Measurements from ENCODE around the gene KCNH1. TPM values are rescaled to one million over a fixed set of nuclear protein-coding genes. Genes with fewer than 3 reads are reported as not detected.
"Not testable (repeated sequence)": the region's sequence is repeated elsewhere in the genome, so short reads cannot be mapped to it uniquely, and the experiment has no call there.

Gene KCNH1
- total RNA-seq, 2 experiments from 2014 or later, result not detected

- no peak overlapping the region for H3K27ac Mint-ChIP-seq
- DNase-seq, result no peak
- H3K9me3 Mint-ChIP-seq (ENCODE audit: low read depth), result no peaks in the 10 kb centered on the region
- ATAC-seq, result no peak
- peaks cover 5% of the 10 kb centered on the region for H3K27me3 Mint-ChIP-seq
- H3K36me3 Mint-ChIP-seq, result no peaks in the 10 kb centered on the region
- H3K4me3 Mint-ChIP-seq, result no peak overlapping the region
- CTCF ChIA-PET, result no interaction called here
- H3K4me1 Mint-ChIP-seq, result no peaks in the 10 kb centered on the region
Measured at GRCh38 chr1:211082824-211083223, 51.1 kb downstream of the KCNH1 start.

GRCh38 chr1:211081447-211081846 lies 52.5 kb downstream of the KCNH1 start:
- ATAC-seq; CTCF ChIA-PET; H3K9me3 Mint-ChIP-seq (ENCODE audit: low read depth); H3K4me3 Mint-ChIP-seq; H3K27me3 Mint-ChIP-seq; H3K4me1 Mint-ChIP-seq; H3K36me3 Mint-ChIP-seq; H3K27ac Mint-ChIP-seq; DNase-seq: not testable (repeated sequence)

- no peaks in the 10 kb centered on the region for H3K9me3 Mint-ChIP-seq (ENCODE audit: low read depth)
- H3K27ac Mint-ChIP-seq, result no peak overlapping the region
- CTCF ChIA-PET, result no interaction called here
- H3K4me1 Mint-ChIP-seq, result no peaks in the 10 kb centered on the region
- DNase-seq (no peak), ATAC-seq (no peak)
- no peak overlapping the region for H3K4me3 Mint-ChIP-seq
- H3K27me3 Mint-ChIP-seq, result peaks cover 5% of the 10 kb centered on the region
- no peaks in the 10 kb centered on the region for H3K36me3 Mint-ChIP-seq
Measured at GRCh38 chr1:211068976-211069375, 65.0 kb downstream of the KCNH1 start.

DNA sequence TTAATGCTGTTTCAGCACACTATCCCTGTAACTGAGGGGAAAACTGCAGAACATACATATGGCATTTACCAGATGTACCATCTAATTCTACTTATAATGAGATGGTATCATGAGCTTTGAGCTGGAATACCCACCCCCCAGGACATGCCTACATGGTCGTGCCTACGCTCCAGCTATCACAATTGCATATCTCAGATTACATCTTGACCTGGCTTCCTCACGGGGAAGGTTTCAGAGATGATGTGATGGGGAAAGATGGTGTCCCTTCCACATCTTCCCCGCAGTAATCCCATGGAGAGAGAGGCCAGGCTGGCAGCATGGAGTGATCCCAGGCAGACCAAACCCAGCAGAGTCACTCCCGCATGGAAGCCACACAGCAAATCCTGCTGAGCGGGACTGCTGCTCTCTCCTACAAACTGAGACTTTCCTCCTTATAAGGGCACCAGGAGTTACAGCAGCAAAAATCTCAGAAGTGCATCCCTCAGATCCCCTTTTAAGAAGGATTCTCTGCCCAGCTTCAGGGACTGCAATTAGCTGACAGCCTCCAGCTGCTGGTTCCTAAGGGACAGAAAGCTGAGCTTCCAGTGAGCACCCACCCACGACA lies 67.1 kb downstream of the KCNH1 start:
- ATAC-seq, result no peak
- H3K9me3 Mint-ChIP-seq (ENCODE audit: low read depth), result no peaks in the 10 kb centered on the region
- CTCF ChIA-PET, result no interaction called here
- no peaks in the 10 kb centered on the region for H3K36me3 Mint-ChIP-seq
- no peak overlapping the region for H3K27ac Mint-ChIP-seq
- DNase-seq, result no peak
- no peaks in the 10 kb centered on the region for H3K4me1 Mint-ChIP-seq
- no peaks in the 10 kb centered on the region for H3K27me3 Mint-ChIP-seq
- no peak overlapping the region for H3K4me3 Mint-ChIP-seq

DNA sequence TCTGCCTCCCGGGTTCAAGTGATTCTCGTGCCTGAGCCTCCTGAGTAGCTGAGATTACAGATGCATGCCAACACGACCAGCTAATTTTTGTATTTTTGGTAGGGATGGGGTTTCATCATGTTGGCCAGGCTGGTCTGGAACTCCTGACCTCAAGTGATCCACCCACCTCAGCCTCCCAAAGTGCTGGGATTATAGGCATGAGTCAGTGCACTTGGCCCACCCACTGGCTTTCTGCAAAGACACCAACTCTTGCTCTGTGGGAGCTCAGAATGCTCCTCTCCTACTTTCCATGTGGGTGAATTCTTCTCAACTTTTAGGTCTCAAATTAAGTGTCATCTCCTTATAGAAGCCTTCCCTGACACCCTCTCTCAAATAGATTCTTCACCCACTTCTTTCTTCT lies 92.1 kb downstream of the KCNH1 start:
- not testable (repeated sequence) for ATAC-seq; DNase-seq; H3K9me3 Mint-ChIP-seq (ENCODE audit: low read depth); H3K36me3 Mint-ChIP-seq; H3K27ac Mint-ChIP-seq; H3K4me1 Mint-ChIP-seq; H3K4me3 Mint-ChIP-seq
- CTCF ChIA-PET, result interaction anchor here (1.0 kb wide), 1 partner anchor 18 kb away, joined by 3 read pairs; no protein-coding TSS in a partner anchor
- peaks cover 17% of the 10 kb centered on the region for H3K27me3 Mint-ChIP-seq

- Mint-ChIP-seq H3K9me3 (ENCODE audit: low read depth) (no peaks in the 10 kb centered on the region), H3K27me3 (peaks cover under 1% of the 10 kb centered on the region), H3K4me3 (no peak overlapping the region), H3K4me1 (no peaks in the 10 kb centered on the region), H3K27ac (no peak overlapping the region), H3K36me3 (no peaks in the 10 kb centered on the region)
- DNase-seq, result no peak
- ATAC-seq, result no peak
- CTCF ChIA-PET, result no interaction called here
Measured at GRCh38 chr1:211037095-211037494, 96.9 kb downstream of the KCNH1 start.

DNA sequence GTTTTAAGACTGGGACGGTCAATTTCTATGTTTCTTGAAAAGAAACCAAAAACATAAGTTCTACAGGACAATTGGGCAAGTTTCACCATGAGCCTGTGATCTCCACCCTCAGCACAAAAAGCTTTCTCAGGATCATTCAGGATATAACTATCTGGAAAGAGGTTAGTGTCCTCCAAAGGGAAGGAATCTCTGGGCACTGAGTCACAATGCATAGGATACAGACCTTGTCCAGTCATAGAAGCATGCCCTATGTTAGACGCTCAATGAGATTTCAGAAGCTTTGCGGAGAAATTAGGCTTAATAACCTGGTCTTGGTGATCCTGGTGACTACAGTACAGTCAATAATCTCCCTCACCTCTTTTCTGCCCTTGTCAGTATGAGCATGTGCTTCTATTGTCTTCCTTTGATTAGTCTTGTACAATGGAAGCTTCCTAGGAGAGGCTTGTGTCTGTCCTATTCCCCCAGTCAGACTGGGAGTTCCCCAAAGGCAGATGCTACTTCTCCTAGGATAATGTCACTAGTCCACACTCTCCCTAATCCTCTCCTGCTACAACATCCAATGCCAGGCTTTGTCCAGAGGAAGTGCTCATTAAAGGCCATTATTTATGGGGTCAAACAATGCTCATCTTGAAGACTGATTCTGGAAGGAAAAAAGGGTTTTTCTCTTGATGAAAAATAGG lies 97.4 kb downstream of the KCNH1 start:
- Mint-ChIP-seq H3K4me3 (no peak overlapping the region), H3K4me1 (no peaks in the 10 kb centered on the region), H3K27ac (no peak overlapping the region), H3K9me3 (ENCODE audit: low read depth) (no peaks in the 10 kb centered on the region), H3K36me3 (no peaks in the 10 kb centered on the region), H3K27me3 (no peaks in the 10 kb centered on the region)
- CTCF ChIA-PET, result no interaction called here
- ATAC-seq, result no peak
- no peak for DNase-seq

DNA sequence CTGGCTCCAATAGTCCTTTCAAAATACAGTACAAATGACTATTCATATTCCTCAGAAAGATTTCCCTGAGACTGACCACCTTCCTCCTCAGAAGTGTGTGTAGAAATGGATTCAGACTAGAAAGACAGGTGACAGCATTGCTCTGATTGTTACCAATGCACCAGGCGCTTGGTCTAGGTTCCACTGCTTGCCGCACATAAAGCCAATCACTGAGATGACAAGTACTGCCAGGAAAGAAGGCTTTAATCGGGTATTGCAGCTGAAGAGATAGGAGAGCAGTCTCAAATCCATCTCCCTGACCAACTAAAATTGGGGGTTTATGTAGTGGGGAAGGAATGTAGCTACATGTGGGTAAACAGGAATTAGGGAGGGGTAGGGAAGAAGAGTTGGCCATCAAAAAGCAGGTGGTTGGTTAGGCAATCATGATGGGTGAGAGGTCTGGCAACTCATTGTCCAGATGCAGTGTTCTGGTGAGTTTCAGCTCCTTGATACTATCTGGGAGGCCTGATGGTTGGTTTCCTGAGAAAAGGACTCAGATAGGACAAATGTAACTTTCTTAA lies 98.0 kb downstream of the KCNH1 start:
- DNase-seq (no peak), ATAC-seq (no peak)
- H3K4me1 Mint-ChIP-seq, result no peaks in the 10 kb centered on the region
- CTCF ChIA-PET, result no interaction called here
- no peaks in the 10 kb centered on the region for H3K27me3 Mint-ChIP-seq
- no peak overlapping the region for H3K27ac Mint-ChIP-seq
- no peaks in the 10 kb centered on the region for H3K36me3 Mint-ChIP-seq
- no peaks in the 10 kb centered on the region for H3K9me3 Mint-ChIP-seq (ENCODE audit: low read depth)
- H3K4me3 Mint-ChIP-seq, result no peak overlapping the region

- H3K4me3 Mint-ChIP-seq, result no peak overlapping the region
- H3K36me3 Mint-ChIP-seq, result no peaks in the 10 kb centered on the region
- CTCF ChIA-PET, result no interaction called here
- ATAC-seq (no peak), DNase-seq (no peak)
- no peaks in the 10 kb centered on the region for H3K27me3 Mint-ChIP-seq
- H3K9me3 Mint-ChIP-seq (ENCODE audit: low read depth), result no peaks in the 10 kb centered on the region
- no peak overlapping the region for H3K27ac Mint-ChIP-seq
- H3K4me1 Mint-ChIP-seq, result no peaks in the 10 kb centered on the region
Measured at GRCh38 chr1:211033921-211034525, 99.9 kb downstream of the KCNH1 start.

- H3K27ac Mint-ChIP-seq, result no peak overlapping the region
- H3K4me1 Mint-ChIP-seq, result no peaks in the 10 kb centered on the region
- DNase-seq (no peak), ATAC-seq (no peak)
- CTCF ChIA-PET, result no interaction called here
- H3K4me3 Mint-ChIP-seq, result no peak overlapping the region
- H3K27me3 Mint-ChIP-seq, result peaks cover 4% of the 10 kb centered on the region
- no peaks in the 10 kb centered on the region for H3K9me3 Mint-ChIP-seq (ENCODE audit: low read depth)
- H3K36me3 Mint-ChIP-seq, result no peaks in the 10 kb centered on the region
Measured at GRCh38 chr1:211024901-211025300, 109.0 kb downstream of the KCNH1 start.

DNA sequence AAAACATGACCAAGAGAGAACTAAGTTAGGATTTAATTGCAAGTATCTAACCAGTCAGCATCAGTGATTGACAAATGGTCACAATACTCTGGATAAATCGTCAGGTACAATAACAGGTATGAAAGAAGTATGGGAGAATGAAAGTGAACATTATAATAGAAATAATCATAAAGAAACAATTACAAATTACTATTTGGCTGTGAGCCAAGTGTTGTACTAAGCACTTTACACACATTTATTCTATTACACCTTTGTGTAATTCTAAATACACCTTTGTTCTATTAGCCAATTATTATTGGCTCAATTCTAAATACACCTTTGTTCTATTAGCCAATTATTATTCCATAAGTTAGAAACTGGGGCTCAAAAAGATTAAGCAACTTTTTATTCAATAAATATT lies 114.7 kb downstream of the KCNH1 start:
- Mint-ChIP-seq H3K27ac (no peak overlapping the region), H3K36me3 (no peaks in the 10 kb centered on the region), H3K4me1 (no peaks in the 10 kb centered on the region), H3K4me3 (no peak overlapping the region), H3K9me3 (ENCODE audit: low read depth) (no peaks in the 10 kb centered on the region), H3K27me3 (no peaks in the 10 kb centered on the region)
- CTCF ChIA-PET, result no interaction called here
- ATAC-seq, result no peak
- no peak for DNase-seq

GRCh38 chr1:211018690-211019089 lies 115.3 kb downstream of the KCNH1 start:
- Mint-ChIP-seq H3K4me3 (no peak overlapping the region), H3K36me3 (no peaks in the 10 kb centered on the region), H3K9me3 (ENCODE audit: low read depth) (no peaks in the 10 kb centered on the region), H3K4me1 (no peaks in the 10 kb centered on the region), H3K27me3 (no peaks in the 10 kb centered on the region), H3K27ac (no peak overlapping the region)
- no peak for ATAC-seq
- CTCF ChIA-PET, result no interaction called here
- DNase-seq, result no peak

DNA sequence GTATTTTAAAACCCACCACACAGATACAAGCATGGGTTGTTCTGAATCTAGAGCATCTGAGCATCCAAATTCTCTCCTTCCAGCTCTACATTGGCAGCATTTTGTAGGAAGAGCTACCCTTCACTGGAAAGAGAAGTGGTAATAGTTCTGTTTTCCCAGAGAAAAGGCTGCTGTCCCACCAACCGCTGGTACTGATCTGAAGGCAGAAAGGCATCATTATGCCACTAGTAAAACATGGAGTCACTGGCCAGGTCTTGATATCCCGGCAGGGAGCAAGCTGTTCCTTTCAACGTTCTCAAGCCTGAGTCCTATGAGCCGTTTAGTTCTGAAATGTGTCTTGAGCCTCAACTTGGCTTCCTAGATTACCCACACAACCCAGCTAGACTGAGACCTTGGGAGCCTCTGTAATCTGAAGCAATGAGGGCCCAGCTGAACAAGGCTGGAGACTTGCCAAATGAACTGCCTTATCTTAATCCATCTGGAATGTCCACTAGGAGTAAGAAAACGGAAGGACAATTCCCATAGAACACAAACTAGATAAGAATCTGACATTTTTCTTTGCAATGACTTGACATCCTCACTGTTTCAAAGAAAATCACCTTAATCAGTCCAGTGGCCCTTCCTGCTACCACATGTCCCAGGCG lies 116.8 kb downstream of the KCNH1 start:
- no peak overlapping the region for H3K27ac Mint-ChIP-seq
- H3K27me3 Mint-ChIP-seq, result no peaks in the 10 kb centered on the region
- H3K9me3 Mint-ChIP-seq (ENCODE audit: low read depth), result no peaks in the 10 kb centered on the region
- no peak overlapping the region for H3K4me3 Mint-ChIP-seq
- CTCF ChIA-PET, result interaction anchor here (1.4 kb wide), 1 partner anchor 246 kb away, joined by 3 read pairs; no protein-coding TSS in a partner anchor
- no peaks in the 10 kb centered on the region for H3K4me1 Mint-ChIP-seq
- no peak for ATAC-seq
- no peaks in the 10 kb centered on the region for H3K36me3 Mint-ChIP-seq
- no peak for DNase-seq

- H3K36me3 Mint-ChIP-seq, result no peaks in the 10 kb centered on the region
- no peaks in the 10 kb centered on the region for H3K4me1 Mint-ChIP-seq
- H3K9me3 Mint-ChIP-seq (ENCODE audit: low read depth), result no peaks in the 10 kb centered on the region
- ATAC-seq (no peak), DNase-seq (no peak)
- no peak overlapping the region for H3K4me3 Mint-ChIP-seq
- CTCF ChIA-PET, result no interaction called here
- H3K27me3 Mint-ChIP-seq, result no peaks in the 10 kb centered on the region
- no peak overlapping the region for H3K27ac Mint-ChIP-seq
Measured at GRCh38 chr1:211014275-211014674, 119.7 kb downstream of the KCNH1 start.
